Daoy (cell line): ENCODE results near the gene LARP1B. TPM values are rescaled to one million over a fixed set of nuclear protein-coding genes. Genes with fewer than 3 reads are reported as not detected.
"Not testable (repeated sequence)": the region's sequence is repeated elsewhere in the genome, so short reads cannot be mapped to it uniquely, and the experiment has no call there.

Experiments used
- DNase-seq: peaks from one replicate; pipeline ENCODE4 v3.0.0-alpha.2; 2015; ENCODE audit warnings: low read depth
- total RNA-seq: library from RNA; depleted of rRNA; stranded (reverse); fragments of >200 nt; shearing (Covaris generic); gene quantifications from 2 replicates; pipeline ENCODE4 v1.2.3, GENCODE V29; 2014

Gene LARP1B
- total RNA-seq, 1 experiment from 2014 or later, result 12.6 TPM

DNA sequence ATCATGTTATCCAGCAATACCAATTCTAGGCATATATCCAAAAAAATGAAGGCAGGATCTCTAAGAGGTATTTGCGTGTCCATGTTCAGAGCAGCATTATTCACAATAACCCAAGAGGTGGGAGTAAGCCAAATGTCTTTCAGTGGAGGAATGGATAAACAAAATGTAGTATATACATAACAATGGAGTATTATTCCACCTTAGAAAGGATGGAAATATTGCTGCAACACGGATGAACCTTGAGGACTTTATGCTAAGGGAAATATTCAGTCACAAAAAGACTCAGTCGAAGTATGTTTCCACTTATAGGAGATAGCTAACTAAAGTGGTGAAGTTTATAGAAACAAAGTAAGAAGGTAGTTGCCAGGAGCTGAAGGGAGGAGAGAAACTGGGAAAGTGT is 74.3 kb downstream of the LARP1B start:
- DNase-seq, result no peak

DNA sequence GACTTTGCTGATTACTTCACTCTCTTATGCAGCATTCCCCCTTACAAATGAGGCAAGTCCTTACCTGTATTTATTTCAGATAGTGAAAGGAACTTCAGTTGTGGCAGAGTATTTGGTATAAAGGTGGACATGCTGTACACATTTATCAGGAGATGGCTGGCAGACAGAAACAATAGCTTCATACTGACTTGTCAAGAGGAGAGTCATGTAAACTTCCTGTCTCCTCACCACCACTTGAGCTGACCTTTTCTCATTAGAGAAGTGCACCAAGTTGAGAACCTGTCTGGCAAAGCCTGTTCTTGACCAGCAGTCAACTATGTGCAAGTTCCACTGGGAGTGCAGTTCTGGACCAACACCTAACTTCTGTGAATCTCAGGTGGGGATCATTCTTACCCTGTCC is 80.8 kb downstream of the LARP1B start:
- no peak for DNase-seq

- no peak for DNase-seq
Observed at GRCh38 chr4:128145727-128146126, 84.6 kb downstream of the LARP1B start.

DNA sequence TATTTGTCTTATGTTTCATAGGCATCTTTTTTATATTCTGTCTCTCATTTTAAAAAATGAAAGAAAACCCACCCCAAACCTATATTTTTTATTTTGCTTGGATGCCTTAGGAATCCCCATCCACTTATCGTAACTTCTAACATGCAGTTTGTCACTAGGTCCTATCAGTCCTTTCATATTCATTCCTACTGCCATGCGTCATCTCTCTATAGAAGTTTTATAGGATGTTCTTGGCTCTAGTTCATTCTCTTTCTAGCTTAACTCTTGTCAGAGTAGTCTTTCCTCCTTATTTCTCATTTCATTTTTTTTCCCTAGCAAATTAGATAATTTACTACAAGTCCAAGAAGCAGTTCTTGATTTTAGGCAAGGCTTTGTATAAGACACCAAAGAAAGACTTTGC is 92.7 kb downstream of the LARP1B start:
- DNase-seq, result no peak

DNA sequence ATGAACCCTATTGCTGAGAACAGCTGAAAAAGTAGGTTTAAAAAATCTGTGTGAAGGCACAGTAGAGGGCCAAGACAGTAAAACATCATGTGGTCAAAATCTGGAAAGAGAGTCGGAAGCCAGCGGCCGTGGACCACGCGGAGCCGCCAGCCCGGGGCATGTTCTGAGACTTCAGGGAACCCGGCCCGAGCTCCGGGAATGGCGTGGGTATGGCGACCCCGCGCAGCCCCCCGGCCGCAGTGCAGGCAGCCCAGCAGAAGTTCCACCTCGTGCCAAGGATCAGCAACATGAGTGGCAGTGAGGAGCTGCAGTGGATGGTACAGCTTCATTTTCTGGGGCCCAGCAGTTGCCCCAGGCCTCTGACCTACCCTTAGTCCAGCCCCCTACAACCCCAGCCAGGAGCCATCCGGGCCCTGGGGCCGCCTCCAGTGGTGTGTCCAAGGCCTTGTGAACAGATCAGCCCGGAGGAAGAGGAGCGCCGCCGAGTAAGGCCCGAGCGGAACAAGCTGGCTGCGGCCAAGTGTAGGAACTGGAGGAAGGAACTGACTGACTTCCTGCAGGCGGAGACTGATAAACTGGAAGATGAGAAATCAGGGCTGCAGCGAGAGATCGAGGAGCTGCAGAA is 94.2 kb downstream of the LARP1B start:
- no peak for DNase-seq

- no peak for DNase-seq
Observed at GRCh38 chr4:128155874-128156456, 94.9 kb downstream of the LARP1B start.

GRCh38 chr4:128156472-128156871 is 95.4 kb downstream of the LARP1B start:
- DNase-seq, result not testable (repeated sequence)

- no peak for DNase-seq
Observed at GRCh38 chr4:128158894-128159293, 97.8 kb downstream of the LARP1B start.

DNA sequence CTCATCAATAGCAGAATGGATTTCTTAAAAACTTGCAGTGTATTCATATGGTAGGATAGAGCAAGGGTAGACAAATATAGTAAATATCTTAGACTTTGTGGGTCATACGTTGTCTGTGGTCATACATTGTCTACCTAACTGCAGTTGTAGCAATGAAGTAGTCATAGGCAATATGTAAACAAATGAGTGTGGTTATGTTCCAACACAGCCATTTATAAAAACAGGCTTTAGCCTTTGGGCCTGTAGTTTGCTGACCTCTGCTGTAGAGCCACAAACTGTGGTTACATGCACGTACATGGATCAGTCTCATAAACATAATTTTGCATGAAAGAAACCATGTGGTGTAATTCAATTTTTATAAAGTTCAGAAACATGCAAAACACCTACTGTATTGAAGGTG is 98.9 kb downstream of the LARP1B start:
- DNase-seq, result no peak

GRCh38 chr4:128161138-128161537 is 100.0 kb downstream of the LARP1B start:
- DNase-seq, result no peak

DNA sequence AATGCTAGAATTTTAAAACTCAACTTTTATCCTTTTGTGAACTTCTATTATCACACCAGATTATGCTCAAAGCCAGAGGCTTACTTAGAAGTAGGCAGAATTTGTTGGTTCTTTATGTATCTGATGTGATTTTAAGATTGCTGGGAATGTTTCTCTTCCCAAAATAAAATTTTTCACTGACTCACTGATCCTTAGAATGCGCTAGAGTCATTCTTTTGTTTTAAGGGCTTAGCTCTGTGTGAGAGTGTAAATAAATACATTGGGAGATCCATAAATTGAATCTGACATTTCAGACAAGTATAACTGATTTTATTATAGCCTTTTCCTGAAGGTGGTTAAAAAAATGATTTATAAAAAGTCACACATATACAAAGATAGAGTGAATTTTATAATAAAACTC is 101.3 kb downstream of the LARP1B start:
- no peak for DNase-seq

DNA sequence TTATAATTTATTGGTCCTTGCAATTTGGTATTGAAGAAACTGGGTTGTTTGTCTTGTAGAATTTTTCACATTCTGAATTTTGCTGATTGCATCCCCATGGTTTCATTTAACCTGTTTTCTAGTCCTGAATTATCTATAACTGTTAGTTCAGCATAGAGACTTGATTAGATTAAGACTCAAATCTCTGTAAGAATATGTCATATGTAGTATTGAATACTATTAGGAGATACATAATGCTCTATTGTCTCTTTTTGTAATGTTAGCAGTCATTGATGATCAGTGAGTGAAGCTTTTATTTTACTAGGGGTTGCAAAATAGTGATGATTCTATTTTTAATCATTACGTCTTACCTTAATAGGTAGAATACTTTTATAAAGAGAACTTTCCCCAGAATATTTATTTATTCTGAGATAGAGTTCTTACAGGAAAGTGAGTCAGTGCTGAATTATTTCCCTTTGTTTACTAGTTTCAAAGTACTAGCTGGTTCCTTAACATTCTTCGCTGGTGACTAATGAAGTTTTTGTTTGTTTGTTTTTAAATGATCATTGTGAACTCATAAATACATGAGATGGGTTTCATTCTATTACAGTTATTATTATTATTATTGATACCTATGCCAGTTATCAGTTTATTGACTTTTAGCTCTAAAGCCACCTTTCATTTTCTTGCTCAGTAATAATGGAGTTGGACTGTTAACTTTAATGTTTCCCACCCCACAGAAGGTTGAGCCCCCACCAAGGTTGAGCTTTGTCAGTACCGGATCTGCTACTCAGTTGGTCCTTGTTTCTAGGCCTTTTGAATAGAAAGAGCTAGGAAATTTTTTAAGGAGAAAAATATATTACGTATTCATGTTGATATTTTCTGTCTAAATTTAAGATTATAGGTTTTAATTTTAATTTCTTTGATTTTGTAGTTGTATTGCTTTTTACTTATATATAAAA is 102.3 kb downstream of the LARP1B start:
- peak; percentile 21 for DNase-seq

DNA sequence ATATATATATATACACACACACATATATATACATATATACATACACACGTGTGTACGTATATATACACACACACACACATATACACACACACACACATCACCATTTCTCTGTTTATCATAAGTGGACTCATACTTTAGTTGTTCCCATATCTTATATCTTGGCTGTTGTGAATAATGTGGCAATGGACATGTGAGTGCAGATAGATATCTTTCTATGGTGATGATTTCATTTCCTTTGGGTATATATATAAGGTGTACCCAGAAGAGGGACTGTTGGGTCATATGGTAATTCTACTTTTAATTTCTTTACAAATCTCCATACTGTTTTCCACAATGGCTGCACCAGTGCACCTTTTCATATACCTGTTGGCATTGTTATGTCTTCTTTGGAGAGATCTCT is 105.9 kb downstream of the LARP1B start:
- no peak for DNase-seq

DNA sequence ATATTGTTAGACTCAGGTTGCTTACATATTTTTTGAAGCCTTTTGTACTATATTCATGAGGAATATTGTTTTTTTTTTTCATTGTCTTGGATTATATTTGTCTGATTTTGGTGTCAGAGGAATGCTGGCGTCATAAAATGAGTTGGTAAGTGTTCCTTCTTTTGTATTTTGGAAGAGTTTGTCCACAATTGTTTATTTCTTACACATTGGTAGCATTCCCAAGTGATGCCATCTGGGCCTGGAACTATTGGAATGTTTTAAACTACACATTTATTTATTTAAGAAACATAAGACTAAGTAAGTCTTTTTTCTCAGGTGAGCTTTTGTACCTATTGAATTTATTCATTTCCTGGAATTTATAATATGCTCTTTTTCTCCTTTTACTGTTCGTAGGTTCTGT is 107.6 kb downstream of the LARP1B start:
- no peak for DNase-seq

GRCh38 chr4:128169245-128169644 is 108.1 kb downstream of the LARP1B start:
- no peak for DNase-seq

GRCh38 chr4:128176643-128177042 is 115.5 kb downstream of the LARP1B start:
- DNase-seq, result no peak

DNA sequence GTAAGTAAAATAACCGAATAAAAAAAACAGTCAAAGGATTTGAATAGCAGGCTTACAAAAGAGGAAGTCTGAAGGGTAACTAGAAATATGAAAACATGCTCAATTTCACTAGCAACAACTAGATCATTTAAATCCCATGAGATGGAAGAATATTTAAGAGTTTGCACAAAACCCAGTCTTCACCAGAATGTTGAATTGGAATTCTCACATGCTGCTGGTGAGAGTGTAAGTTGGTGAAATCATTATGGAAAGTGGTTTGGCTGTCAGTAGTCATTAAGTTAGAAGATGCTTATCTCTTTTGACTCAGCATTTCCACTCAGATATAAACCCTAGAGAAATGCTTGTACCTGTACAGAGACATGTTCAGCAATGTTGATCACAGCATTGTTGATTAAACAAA is 116.4 kb downstream of the LARP1B start:
- no peak for DNase-seq

- no peak for DNase-seq
Observed at GRCh38 chr4:128186623-128187022, 125.5 kb downstream of the LARP1B start.

- DNase-seq, result peak; percentile 64
Observed at GRCh38 chr4:128191115-128191781, 130.1 kb downstream of the LARP1B start.

DNA sequence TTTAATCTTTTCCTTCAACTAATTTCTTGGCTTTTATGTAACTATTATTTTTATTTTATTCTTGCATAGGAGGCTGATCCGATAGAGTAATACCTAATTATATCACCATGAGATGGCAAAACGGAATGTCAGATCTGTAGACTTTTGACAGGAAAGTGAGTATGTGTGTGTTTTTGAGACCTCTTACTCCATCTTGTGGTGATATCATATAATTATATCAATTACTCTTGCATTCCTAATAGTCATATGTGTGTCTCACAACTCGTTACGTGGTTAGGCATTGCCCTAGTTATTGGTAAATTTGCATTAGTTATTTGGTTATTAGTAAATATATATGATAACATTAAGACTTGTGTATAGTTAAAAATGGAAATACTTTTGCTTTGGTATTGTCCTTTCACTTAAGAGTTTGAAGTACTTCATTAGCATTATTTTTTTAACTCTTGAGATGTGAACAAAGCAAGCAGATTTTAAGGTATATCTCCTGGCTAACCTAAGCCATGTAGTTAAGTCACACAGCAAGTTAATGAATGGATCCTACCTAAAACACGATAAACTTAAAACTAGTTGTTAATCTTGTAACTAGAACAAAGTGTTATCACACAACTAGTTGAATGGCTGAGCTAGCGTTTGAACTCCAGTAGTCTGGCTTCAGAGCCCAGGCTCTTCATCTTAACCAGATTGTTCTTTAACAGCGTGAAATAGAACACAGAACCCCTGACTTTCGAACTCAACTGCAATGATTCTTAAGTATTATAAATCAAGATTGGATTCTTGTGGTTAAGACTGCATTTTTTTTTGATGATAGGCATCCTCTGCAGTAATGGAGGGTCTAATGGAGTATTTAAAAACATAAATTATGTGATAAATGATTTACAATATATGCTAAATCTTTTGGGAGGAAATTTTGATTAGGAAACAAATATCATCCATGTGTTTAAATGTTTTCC is 159.4 kb downstream of the LARP1B start:
- DNase-seq, result peak; percentile 5

GRCh38 chr4:128221586-128221985 is 160.5 kb downstream of the LARP1B start:
- DNase-seq, result no peak
